ENCODE results near the gene CCT6B. TPM values are rescaled to one million over a fixed set of nuclear protein-coding genes. Genes with fewer than 3 reads are reported as not detected.

CCT6B gene
- polyA plus RNA-seq, 1 experiment, result 1.4 TPM

GRCh38 chr17:34884597-34884996, 76.7 kb downstream of the CCT6B start:
- Histone ChIP-seq H3K4me3 (ENCODE audit: low read depth, low read length) (no peak overlapping the region), H3K27me3 (ENCODE audit: control insufficient read depth, insufficient read depth, low read length) (peaks cover 2% of the 10 kb centered on the region; the same call in 1 of the 2 replicates), H3K36me3 (ENCODE audit: control insufficient read depth, insufficient read depth, low read length) (no peaks in the 10 kb centered on the region)
- TF ChIP-seq, protein P1, sequence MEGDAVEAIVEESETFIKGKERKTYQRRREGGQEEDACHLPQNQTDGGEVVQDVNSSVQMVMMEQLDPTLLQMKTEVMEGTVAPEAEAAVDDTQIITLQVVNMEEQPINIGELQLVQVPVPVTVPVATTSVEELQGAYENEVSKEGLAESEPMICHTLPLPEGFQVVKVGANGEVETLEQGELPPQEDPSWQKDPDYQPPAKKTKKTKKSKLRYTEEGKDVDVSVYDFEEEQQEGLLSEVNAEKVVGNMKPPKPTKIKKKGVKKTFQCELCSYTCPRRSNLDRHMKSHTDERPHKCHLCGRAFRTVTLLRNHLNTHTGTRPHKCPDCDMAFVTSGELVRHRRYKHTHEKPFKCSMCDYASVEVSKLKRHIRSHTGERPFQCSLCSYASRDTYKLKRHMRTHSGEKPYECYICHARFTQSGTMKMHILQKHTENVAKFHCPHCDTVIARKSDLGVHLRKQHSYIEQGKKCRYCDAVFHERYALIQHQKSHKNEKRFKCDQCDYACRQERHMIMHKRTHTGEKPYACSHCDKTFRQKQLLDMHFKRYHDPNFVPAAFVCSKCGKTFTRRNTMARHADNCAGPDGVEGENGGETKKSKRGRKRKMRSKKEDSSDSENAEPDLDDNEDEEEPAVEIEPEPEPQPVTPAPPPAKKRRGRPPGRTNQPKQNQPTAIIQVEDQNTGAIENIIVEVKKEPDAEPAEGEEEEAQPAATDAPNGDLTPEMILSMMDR (IDR thresholded peaks at IDR 0.05; ENCODE audit: insufficient read depth, low read depth, low read length), result no peak
- ChIA-PET POLR2A (no interaction called here), CTCF (no interaction called here)
- no peak for DNase-seq (ENCODE audit: low read depth)

GRCh38 chr17:34883106-34884000, 77.9 kb downstream of the CCT6B start:
- DNase-seq (ENCODE audit: low read depth), result no peak
- H3K36me3 ChIP-seq (ENCODE audit: control insufficient read depth, insufficient read depth, low read length), result no peaks in the 10 kb centered on the region
- ChIA-PET CTCF (interaction anchor here (0.6 kb wide), 1 partner anchor 258 kb away, joined by 3 read pairs; no protein-coding TSS in a partner anchor), POLR2A (no interaction called here)
- peaks cover 2% of the 10 kb centered on the region; the same call in 1 of the 2 replicates for H3K27me3 ChIP-seq (ENCODE audit: control insufficient read depth, insufficient read depth, low read length)
- H3K4me3 ChIP-seq (ENCODE audit: low read depth, low read length), result no peak overlapping the region
- TF ChIP-seq, protein P1 (IDR thresholded peaks at IDR 0.05; ENCODE audit: insufficient read depth, low read depth, low read length), result no peak

DNA sequence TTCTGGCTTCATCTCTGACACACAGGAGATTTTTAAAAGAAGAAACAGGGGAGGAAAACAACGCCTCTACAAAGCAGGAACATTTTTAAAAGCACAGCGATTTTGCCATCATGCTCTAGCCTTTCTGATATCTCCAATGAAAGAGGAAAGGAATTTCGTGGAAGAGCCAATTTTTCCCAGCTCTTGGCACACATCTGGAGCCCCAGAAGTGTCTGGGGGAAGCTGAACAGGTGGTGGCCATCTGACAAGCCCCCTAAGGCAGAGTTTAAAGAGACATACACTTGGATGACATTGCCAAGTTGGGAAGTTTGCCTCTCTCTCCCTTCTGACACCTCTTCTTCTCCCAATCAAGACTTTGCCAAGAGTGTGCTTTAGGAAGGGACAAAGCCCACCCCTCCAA, 82.1 kb downstream of the CCT6B start:
- ChIA-PET POLR2A (no interaction called here), CTCF (interaction anchor here (0.7 kb wide), 1 partner anchor 17 kb away, joined by 3 read pairs; no protein-coding TSS in a partner anchor)
- Histone ChIP-seq H3K27me3 (ENCODE audit: control insufficient read depth, insufficient read depth, low read length) (no peaks in the 10 kb centered on the region), H3K36me3 (ENCODE audit: control insufficient read depth, insufficient read depth, low read length) (no peaks in the 10 kb centered on the region), H3K4me3 (ENCODE audit: low read depth, low read length) (no peak overlapping the region)
- no peak for DNase-seq (ENCODE audit: low read depth)
- TF ChIP-seq, protein P1 (IDR thresholded peaks at IDR 0.05; ENCODE audit: insufficient read depth, low read depth, low read length), result no peak

Other genes with a start within 250 kb of the CCT6B start
- 3.8 and 5.1 TPM in 2 replicates for gene ZNF830, start 80 bp upstream of the CCT6B start, polyA plus RNA-seq (2011; rRNA removed)
- 24.0 and 31.1 TPM in 2 replicates for gene LIG3, start 19.1 kb upstream of the CCT6B start, polyA plus RNA-seq (2011; rRNA removed)
- gene RFFL, start 102.2 kb upstream of the CCT6B start, polyA plus RNA-seq (2011; rRNA removed), result 9.1 and 10.6 TPM in 2 replicates
- 13.1 and 16.1 TPM in 2 replicates for gene RAD51D, start 158.4 kb upstream of the CCT6B start, polyA plus RNA-seq (2011; rRNA removed)
- gene FNDC8, start 160.2 kb upstream of the CCT6B start, polyA plus RNA-seq (2011; rRNA removed), result not detected in 2 replicates
- gene NLE1, start 180.8 kb upstream of the CCT6B start, polyA plus RNA-seq (2011; rRNA removed), result 8.1 and 14.9 TPM in 2 replicates
- gene UNC45B, start 186.4 kb upstream of the CCT6B start, polyA plus RNA-seq (2011; rRNA removed), result not detected in 2 replicates
- gene SLC35G3, start 232.9 kb upstream of the CCT6B start, polyA plus RNA-seq (2011; rRNA removed), result not detected in 2 replicates